RWPE1 (cell line): ENCODE data around the gene SRSF10.

ENCODE experiments used
- CTCF ChIA-PET: fragments of 350-600 bp; sonication (Branson Sonifier 250); formaldehyde crosslinking; extraction: SDS; loops from one replicate; lab custom pipeline; 2021; lab: Yijun Ruan, JAX
- POLR2A ChIA-PET: fragments of 400-600 bp; formaldehyde crosslinking; extraction: SDS; loops from one replicate; lab custom pipeline; 2020; ENCODE audit warnings: antibody characterized with exemption; ENCODE audit not compliant: low non-redundant PET; lab: Yijun Ruan, JAX
- DNase-seq: peaks from one replicate; pipeline ENCODE4 v3.0.0; 2012; ENCODE audit warnings: low spot score
- H3K27ac ChIP-seq: fragments of 450-650 bp; 2 replicates; pipeline ENCODE4 v1.5.1; 2017
- TF ChIP-seq, protein P1 (sequence below): fragments of 450-650 bp; conservative IDR thresholded peaks from 2 replicates; pipeline ENCODE4 v1.5.1; 2017; ENCODE audit warnings: low read depth, mild to moderate bottlenecking

The SRSF10 gene

GRCh38 chr1:24007079-24007478 is 27.0 kb upstream of the SRSF10 start:
- ChIA-PET CTCF (interaction anchor here (0.6 to 1.3 kb wide), 3 partner anchors 20 to 555 kb away, joined by 3 to 6 read pairs (median 3); no protein-coding TSS in a partner anchor), POLR2A (no interaction called here)
- no peak overlapping the region; the same call in 1 of the 2 replicates for H3K27ac ChIP-seq
- no peak for DNase-seq
- TF ChIP-seq, protein P1, sequence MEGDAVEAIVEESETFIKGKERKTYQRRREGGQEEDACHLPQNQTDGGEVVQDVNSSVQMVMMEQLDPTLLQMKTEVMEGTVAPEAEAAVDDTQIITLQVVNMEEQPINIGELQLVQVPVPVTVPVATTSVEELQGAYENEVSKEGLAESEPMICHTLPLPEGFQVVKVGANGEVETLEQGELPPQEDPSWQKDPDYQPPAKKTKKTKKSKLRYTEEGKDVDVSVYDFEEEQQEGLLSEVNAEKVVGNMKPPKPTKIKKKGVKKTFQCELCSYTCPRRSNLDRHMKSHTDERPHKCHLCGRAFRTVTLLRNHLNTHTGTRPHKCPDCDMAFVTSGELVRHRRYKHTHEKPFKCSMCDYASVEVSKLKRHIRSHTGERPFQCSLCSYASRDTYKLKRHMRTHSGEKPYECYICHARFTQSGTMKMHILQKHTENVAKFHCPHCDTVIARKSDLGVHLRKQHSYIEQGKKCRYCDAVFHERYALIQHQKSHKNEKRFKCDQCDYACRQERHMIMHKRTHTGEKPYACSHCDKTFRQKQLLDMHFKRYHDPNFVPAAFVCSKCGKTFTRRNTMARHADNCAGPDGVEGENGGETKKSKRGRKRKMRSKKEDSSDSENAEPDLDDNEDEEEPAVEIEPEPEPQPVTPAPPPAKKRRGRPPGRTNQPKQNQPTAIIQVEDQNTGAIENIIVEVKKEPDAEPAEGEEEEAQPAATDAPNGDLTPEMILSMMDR = no peak

- ChIA-PET POLR2A (no interaction called here), CTCF (interaction anchor here (0.5 to 0.7 kb wide), 2 partner anchors 9 to 69 kb away, joined by 4 read pairs; no protein-coding TSS in a partner anchor)
- TF ChIP-seq, protein P1 = no peak
- no peak overlapping the region for H3K27ac ChIP-seq
- DNase-seq = no peak
These were observed 25.0 kb upstream of the SRSF10 start for GRCh38 chr1:24005163-24005562.

GRCh38 chr1:24004132-24004531 is 24.0 kb upstream of the SRSF10 start:
- TF ChIP-seq, protein P1 = no peak
- H3K27ac ChIP-seq = no peak overlapping the region

DNA sequence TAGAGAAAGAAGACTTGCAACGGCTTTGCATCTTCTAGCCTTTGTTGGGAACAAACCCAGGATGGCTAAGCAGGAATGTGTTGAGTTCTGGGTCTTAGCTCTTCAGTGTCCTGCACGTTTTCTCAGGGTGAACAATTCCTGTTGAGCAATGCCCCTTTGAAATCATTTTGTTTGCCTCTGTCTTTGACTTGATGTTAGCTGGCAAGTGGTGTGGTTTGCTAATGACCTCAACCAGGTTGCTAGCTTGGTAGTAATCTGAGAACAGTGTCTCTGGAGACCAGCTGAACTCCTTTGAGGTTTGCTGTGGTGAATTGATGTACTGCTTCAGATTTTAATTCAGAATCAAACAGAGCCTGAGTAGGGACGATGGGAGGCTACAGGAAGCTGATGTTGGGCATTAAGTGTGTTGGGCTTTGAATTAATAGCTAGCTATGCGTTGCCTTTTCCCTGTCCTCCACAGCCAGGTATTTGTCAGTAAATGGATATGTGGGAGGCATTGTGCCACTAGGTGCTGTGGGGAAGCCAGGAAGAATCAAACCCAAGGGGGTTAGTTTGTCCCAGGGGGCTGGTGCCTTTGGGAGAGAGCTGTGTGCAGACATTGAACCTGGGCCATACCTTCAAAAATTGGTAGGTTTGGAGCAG is 23.3 kb upstream of the SRSF10 start:
- TF ChIP-seq, protein P1 = no peak
- CTCF ChIA-PET = interaction anchor here (1.6 kb wide), 1 partner anchor 16 kb away, joined by 4 read pairs; no protein-coding TSS in a partner anchor
- POLR2A ChIA-PET = no interaction called here
- H3K27ac ChIP-seq = no peak overlapping the region
- no peak for DNase-seq

More at GRCh38 chr1:24004132-24004531, 24.0 kb upstream of the SRSF10 start:
- POLR2A ChIA-PET = no interaction called here
- CTCF ChIA-PET = no interaction called here
- no peak for DNase-seq

- TF ChIP-seq, protein P1 = no peak
- no peak for DNase-seq
- ChIA-PET CTCF (interaction anchor here (1.6 kb wide), 1 partner anchor 15 kb away, joined by 4 read pairs; no protein-coding TSS in a partner anchor), POLR2A (no interaction called here)
- no peak overlapping the region for H3K27ac ChIP-seq
These were observed 22.6 kb upstream of the SRSF10 start for GRCh38 chr1:24002695-24003094.

DNA sequence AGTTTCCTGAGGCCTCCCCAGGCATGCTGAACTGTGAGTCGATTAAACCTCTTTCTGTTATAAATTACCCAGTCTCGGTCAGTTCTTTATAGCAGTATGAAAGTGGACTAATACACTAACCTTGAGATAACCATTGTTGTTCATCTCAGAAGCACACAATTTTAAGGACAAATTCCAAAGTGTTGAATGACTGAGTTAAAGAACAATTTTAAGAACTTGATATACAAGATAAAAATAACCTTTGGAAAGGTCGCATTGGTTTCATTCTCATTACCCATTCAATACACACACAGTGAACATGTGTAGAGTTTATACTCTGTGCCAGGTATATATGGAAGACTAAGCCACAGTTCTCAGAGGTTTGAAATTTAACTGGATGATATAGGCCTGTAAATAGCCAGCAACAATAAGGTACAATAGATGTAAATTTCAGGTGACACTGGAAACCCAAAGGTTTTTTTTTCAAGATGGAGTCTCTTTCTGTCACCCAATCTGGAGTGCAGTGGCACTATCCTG is 19.1 kb upstream of the SRSF10 start:
- CTCF ChIA-PET = no interaction called here
- no peak for DNase-seq
- TF ChIP-seq, protein P1 = no peak
- POLR2A ChIA-PET = no interaction called here
- no peak overlapping the region for H3K27ac ChIP-seq
